ENCODE results near the gene RPL32.

The RPL32 gene

DNA sequence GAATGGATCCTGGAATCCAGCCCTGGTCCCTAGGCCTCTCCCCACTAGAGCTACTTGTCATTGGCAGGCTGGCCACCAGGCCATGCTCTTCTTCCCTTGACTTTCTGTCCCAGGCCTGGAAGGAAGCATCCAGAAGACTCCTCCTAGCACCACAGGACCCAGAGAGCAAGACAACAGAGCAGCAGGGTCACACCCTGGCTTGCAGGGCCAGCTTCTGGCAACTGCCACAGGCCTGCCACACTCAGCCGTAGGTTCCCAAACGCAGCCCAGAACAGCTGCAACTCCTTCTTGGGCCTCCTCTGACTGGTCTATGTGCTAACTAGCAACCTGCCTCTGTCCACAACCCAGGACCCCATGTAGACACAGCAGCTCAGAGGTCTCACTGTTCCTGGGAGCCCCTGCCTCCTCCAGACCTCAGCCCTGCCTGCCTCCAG lies 36.8 kb upstream of the RPL32 start:
- Histone ChIP-seq H3K4me1 (ENCODE audit: control insufficient read depth, insufficient read depth, low read length) (no peaks in the 10 kb centered on the region), H3K27ac (ENCODE audit: low read depth, low read length) (no peak overlapping the region), H3K4me3 (ENCODE audit: low read length) (no peak overlapping the region), H3K36me3 (ENCODE audit: control insufficient read depth, insufficient read depth, low read length) (no peaks in the 10 kb centered on the region), H3K27me3 (ENCODE audit: control insufficient read depth, insufficient read depth, low read length) (no peaks in the 10 kb centered on the region), H3K9ac (ENCODE audit: low read length) (no peak overlapping the region)

DNA sequence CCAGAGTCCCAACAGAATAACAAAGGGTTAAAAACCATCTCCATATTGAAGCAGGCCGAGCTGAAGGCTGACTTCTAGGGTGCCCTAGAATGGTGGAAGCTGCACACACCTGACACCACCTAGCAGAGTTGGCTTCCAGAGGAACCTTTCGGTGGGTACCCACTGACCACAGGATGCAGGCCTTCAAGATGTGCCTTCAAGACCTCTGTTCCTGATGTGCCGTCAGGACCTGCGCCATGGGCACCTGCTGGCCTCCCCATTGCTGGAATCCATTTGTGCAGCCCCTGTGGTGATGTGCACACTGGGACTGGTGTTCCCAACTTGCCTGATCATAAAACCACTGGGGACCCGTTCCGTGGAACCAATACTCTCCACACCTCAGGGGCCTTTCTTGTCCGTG lies 35.7 kb upstream of the RPL32 start:
- Histone ChIP-seq H3K36me3 (ENCODE audit: control insufficient read depth, insufficient read depth, low read length) (no peaks in the 10 kb centered on the region), H3K4me3 (ENCODE audit: low read length) (no peak overlapping the region), H3K27me3 (ENCODE audit: control insufficient read depth, insufficient read depth, low read length) (no peaks in the 10 kb centered on the region), H3K9ac (ENCODE audit: low read length) (no peak overlapping the region), H3K27ac (ENCODE audit: low read depth, low read length) (no peak overlapping the region), H3K4me1 (ENCODE audit: control insufficient read depth, insufficient read depth, low read length) (no peaks in the 10 kb centered on the region)

DNA sequence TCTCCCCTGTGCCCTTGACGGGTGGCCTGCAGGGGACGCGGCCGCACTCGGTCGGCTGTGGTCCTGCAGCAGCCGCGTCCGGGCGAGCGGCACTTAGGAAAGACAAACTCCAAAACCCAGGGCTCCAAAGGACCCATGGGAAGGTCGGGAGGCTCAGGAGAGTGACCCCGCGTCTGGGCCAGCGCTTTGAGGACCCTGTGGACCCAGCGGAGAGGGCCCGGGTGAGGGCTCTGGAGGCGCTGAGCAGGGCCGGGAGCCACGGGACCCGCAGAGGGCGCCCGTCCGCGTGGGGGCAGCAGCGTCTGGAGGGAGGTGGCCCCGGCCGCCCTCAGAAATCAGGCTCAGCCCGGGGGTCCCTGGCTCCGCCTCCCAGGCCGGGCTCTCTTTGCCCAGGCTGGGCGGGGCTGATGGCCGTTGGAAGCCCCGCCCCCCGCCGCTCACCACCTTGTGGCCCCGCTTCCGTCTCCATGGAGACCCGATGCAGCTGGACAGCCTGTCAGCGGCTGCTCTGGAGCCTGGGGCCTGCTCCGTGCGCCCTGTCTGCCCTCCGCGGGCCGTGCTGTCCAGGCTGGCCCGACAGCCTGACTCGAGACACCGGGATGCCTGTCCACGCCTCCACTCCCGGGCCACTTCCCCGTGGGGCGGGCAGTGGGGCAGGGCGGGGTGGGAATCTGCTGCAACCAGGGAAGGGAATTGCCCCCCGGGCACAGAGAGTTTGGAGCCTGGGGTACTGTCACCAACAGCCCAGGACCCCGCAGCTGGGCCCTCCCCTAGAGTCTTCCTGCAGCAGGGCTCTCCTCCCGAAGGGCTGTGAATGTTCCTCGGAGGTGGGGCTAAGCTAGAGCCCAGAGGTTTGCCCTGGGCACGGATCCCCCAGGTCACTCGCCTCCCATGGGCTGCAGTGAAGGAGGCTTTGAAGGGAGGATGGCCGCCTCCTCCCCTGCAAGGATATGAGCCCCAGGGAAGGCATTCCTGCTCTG lies 34.8 kb upstream of the RPL32 start:
- H3K27ac ChIP-seq (ENCODE audit: low read depth, low read length): no peak overlapping the region
- H3K4me1 ChIP-seq (ENCODE audit: control insufficient read depth, insufficient read depth, low read length): no peaks in the 10 kb centered on the region
- no peaks in the 10 kb centered on the region for H3K27me3 ChIP-seq (ENCODE audit: control insufficient read depth, insufficient read depth, low read length)
- H3K4me3 ChIP-seq (ENCODE audit: low read length): no peak overlapping the region
- no peak overlapping the region for H3K9ac ChIP-seq (ENCODE audit: low read length)
- H3K36me3 ChIP-seq (ENCODE audit: control insufficient read depth, insufficient read depth, low read length): no peaks in the 10 kb centered on the region

DNA sequence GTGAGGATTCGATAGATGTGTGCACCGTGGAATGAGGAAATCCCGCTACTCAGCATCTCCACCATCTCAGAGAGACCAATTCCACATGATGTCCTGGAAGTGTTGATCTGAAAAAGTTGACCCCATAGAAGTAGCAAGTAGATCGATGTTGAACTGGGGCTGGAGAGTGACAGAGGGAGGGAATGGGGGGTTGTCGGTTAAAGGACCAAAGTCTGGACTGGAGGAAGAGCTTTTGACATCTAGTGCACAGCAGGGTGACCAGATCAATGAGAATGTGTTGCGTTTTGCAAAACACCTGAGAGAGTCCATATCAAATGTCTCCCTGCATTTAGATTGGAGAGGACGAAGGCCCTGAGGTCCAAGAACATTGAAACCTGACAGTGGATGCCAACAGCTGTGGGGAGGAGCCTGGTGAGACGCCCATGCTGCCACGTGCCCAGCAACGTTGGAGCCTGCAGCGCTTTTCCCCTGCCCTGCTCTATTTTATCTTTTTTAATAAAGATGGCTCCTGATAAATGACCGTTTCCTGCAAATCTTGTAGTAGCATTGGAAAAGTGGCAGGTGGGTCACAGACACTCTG lies 30.1 kb upstream of the RPL32 start:
- Histone ChIP-seq H3K4me3 (ENCODE audit: low read length) (no peak overlapping the region), H3K36me3 (ENCODE audit: control insufficient read depth, insufficient read depth, low read length) (no peaks in the 10 kb centered on the region)

DNA sequence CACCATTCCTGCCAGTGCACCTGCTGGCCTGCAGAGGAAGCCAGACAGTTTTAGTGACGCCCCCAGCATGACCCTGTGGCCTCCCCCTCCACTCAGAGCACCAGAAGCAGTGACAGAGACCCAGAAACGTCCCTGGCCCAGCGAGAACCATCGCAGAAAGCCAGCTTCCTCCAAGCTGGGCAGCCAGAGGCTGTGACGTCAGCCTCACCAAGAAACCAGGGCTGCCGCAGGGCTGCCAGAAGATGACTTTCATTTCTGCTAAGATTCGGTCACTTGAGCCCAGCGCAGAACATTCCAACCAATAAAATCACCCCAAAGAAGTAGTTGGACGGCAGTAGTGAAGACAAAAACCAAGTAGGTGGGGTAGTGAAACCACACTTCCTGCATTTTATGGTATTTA lies 29.6 kb upstream of the RPL32 start:
- H3K27me3 ChIP-seq (ENCODE audit: control insufficient read depth, insufficient read depth, low read length): peaks cover 2% of the 10 kb centered on the region
- no peak overlapping the region for H3K27ac ChIP-seq (ENCODE audit: low read depth, low read length)
- no peak overlapping the region for H3K4me3 ChIP-seq (ENCODE audit: low read length)

More for the DNA sequence above, 30.1 kb upstream of the RPL32 start:
- Histone ChIP-seq H3K27me3 (ENCODE audit: control insufficient read depth, insufficient read depth, low read length) (peaks cover 2% of the 10 kb centered on the region), H3K4me1 (ENCODE audit: control insufficient read depth, insufficient read depth, low read length) (no peaks in the 10 kb centered on the region), H3K27ac (ENCODE audit: low read depth, low read length) (no peak overlapping the region), H3K9ac (ENCODE audit: low read length) (no peak overlapping the region)

DNA sequence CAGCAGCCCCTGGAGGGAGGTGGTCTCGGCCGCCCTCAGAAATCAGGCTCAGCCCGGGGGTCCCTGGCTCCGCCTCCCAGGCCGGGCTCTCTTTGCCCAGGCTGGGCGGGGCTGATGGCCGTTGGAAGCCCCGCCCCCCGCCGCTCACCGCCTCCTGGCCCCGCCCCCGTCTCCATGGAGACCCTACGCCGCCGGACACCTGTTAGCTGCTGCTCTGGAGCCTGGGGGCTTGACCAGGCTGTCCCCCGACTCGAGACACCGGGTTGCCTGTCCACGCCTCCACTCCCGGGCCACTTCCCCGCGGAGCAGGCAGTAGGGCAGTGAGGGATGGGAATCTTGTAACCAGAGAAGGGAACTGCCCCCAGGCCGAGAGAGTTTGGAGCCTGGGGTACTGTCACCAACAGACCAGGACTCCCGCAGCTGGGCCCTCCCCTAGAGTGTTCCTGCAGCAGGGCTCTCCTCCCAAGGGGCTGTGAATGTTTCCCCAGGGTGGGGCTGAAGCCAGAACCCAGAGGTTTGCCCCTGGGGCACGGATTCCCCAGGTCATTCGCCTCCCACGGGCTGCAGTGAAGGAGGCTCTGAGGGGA lies 27.8 kb upstream of the RPL32 start:
- H3K27ac ChIP-seq (ENCODE audit: low read depth, low read length): no peak overlapping the region
- peak overlapping the region; percentile 32 for H3K4me3 ChIP-seq (ENCODE audit: low read length)
- H3K9ac ChIP-seq (ENCODE audit: low read length): no peak overlapping the region
- peaks cover 2% of the 10 kb centered on the region for H3K27me3 ChIP-seq (ENCODE audit: control insufficient read depth, insufficient read depth, low read length)
- no peaks in the 10 kb centered on the region for H3K36me3 ChIP-seq (ENCODE audit: control insufficient read depth, insufficient read depth, low read length)
- H3K4me1 ChIP-seq (ENCODE audit: control insufficient read depth, insufficient read depth, low read length): no peaks in the 10 kb centered on the region

More for the DNA sequence above, 29.6 kb upstream of the RPL32 start:
- Histone ChIP-seq H3K4me1 (ENCODE audit: control insufficient read depth, insufficient read depth, low read length) (no peaks in the 10 kb centered on the region), H3K36me3 (ENCODE audit: control insufficient read depth, insufficient read depth, low read length) (no peaks in the 10 kb centered on the region), H3K9ac (ENCODE audit: low read length) (no peak overlapping the region)

DNA sequence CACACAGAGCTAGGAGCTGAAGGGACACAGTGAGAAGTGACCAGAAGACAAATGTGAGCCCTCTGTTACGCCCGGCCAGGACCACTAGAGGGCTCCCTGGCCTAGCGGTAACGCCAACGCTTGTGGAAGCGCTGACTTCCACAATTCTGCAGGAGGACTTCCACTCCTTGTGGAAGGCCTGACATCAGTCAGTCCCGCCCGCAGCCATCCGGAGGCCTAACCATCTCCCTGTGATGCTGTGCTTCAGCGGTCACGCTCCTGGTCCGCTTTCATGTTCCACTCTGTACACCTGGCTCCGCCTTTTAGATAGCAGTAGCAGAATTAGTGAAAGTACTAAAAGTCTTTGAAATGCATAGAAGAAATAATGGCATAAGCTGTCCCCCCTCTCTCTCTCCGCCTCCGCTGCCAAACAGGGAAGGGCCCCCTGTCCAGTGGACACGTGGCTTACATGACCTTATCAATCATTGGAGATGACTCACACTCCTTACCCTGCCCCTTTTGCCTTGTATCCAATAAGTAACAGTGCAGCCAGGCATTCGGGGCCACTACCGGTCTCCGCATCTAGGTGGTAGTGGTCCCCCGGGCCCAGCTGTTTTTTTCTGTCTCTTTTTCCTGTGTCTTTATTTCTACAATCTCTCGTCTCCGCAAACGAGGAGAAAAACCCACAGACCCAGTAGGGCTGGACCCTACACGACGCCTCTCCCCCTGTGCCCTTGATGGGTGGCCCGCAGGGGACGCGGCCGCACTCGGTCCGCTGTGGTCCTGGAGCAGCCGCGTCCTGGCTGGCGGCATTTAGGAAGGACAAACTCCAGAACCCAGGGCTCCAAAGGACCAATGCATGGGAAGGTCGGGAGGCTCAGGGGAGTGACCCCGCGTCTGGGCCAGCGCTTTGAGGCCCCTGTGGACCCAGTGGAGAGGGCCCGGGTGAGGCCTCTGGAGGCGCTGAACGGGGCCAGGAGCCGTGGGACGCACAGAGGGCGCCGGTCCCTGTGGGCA lies 27.0 kb upstream of the RPL32 start:
- peak overlapping the region; percentile 32 for H3K4me3 ChIP-seq (ENCODE audit: low read length)
- no peak overlapping the region for H3K9ac ChIP-seq (ENCODE audit: low read length)
- no peaks in the 10 kb centered on the region for H3K36me3 ChIP-seq (ENCODE audit: control insufficient read depth, insufficient read depth, low read length)
- no peaks in the 10 kb centered on the region for H3K4me1 ChIP-seq (ENCODE audit: control insufficient read depth, insufficient read depth, low read length)
- no peak overlapping the region for H3K27ac ChIP-seq (ENCODE audit: low read depth, low read length)
- peaks cover 2% of the 10 kb centered on the region for H3K27me3 ChIP-seq (ENCODE audit: control insufficient read depth, insufficient read depth, low read length)

DNA sequence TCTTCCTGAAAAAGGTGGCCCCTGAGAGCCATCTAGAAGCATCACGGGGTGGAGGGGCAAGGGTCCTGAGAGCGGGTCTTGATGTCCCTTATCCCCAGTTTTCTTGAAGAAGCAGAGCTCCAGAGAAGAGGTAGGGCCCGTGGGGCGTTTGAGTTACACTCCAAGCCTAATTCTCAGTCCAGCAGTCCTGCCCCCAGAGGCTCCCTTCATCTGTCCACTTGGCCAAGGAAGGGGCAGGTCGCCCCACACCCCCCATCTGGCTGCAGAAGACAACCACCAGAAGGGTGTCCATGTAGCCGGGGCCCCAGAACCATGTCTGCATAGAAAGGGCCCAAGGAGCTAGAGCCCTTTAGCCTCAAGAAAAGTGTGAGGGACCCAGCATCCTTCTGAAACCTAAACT lies 25.5 kb upstream of the RPL32 start:
- no peak overlapping the region for H3K4me3 ChIP-seq (ENCODE audit: low read length)
- H3K9ac ChIP-seq (ENCODE audit: low read length): no peak overlapping the region
- no peak overlapping the region for H3K27ac ChIP-seq (ENCODE audit: low read depth, low read length)
- peaks cover 2% of the 10 kb centered on the region for H3K27me3 ChIP-seq (ENCODE audit: control insufficient read depth, insufficient read depth, low read length)
- H3K4me1 ChIP-seq (ENCODE audit: control insufficient read depth, insufficient read depth, low read length): no peaks in the 10 kb centered on the region
- no peaks in the 10 kb centered on the region for H3K36me3 ChIP-seq (ENCODE audit: control insufficient read depth, insufficient read depth, low read length)

DNA sequence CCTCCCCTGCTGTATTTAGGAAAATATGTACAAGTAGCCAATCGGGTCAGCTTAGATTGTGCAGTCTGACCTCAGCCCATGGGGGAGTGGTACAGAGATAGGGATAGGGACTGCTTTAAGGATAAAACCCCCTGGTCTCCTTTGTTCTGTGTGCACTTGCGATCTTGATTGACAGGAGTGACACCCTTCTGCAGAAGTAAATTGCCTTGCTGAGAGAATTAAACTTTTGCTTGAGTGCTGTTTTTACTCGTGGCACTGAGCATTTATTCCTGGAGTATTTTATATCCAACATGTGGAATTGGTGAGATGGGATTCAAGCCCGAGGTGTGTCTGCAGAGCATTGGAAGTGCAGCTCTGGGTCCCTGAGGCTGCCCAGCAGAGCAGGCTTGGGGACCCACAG lies 23.9 kb upstream of the RPL32 start:
- H3K4me1 ChIP-seq (ENCODE audit: control insufficient read depth, insufficient read depth, low read length): no peaks in the 10 kb centered on the region
- no peaks in the 10 kb centered on the region for H3K36me3 ChIP-seq (ENCODE audit: control insufficient read depth, insufficient read depth, low read length)
- peaks cover 2% of the 10 kb centered on the region for H3K27me3 ChIP-seq (ENCODE audit: control insufficient read depth, insufficient read depth, low read length)

DNA sequence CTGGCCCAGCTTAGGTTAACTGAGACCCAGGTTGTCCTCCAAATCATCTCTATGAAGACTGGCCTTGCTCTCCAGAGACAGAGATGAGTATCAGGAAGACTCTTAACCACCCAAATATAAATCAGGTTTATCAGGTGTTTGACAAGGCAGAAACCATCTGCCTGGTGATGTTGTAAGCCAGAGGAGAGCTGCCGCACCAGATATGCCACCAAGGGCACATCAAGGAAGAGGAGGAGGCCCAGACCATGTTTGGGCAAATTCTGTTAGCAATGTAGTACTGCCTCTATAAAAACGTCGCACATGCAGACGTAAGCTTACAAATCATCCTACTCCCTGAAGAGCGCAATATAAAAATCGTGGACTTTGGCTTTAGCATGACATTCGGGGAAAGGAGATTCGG lies 21.0 kb upstream of the RPL32 start:
- no peaks in the 10 kb centered on the region for H3K4me1 ChIP-seq (ENCODE audit: control insufficient read depth, insufficient read depth, low read length)
- no peak overlapping the region for H3K27ac ChIP-seq (ENCODE audit: low read depth, low read length)
- no peaks in the 10 kb centered on the region for H3K27me3 ChIP-seq (ENCODE audit: control insufficient read depth, insufficient read depth, low read length)
- H3K9ac ChIP-seq (ENCODE audit: low read length): no peak overlapping the region
- H3K36me3 ChIP-seq (ENCODE audit: control insufficient read depth, insufficient read depth, low read length): no peaks in the 10 kb centered on the region
- H3K4me3 ChIP-seq (ENCODE audit: low read length): no peak overlapping the region

More for the DNA sequence above, 23.9 kb upstream of the RPL32 start:
- Histone ChIP-seq H3K9ac (ENCODE audit: low read length) (no peak overlapping the region), H3K4me3 (ENCODE audit: low read length) (no peak overlapping the region), H3K27ac (ENCODE audit: low read depth, low read length) (no peak overlapping the region)

DNA sequence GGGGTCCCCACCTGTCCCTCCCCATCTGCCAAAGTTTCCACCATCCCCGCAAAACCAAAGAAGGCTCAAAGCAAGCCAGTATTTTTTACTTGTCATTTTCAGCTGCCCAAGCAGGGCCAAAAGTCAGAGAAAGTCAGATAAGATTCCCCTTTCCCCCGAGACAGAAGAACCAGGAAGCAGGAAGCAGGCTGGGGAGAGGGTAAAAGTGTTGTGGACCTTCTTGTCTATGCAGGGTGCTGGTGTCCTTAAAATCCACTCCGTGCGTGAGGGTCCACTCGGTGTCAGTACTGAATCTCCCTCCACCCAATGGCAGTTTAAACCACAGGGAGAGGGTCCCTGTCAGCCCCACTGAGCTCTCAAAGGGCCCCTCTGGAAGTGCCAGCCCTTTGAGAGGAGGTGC lies 20.2 kb upstream of the RPL32 start:
- no peaks in the 10 kb centered on the region for H3K36me3 ChIP-seq (ENCODE audit: control insufficient read depth, insufficient read depth, low read length)
- H3K4me3 ChIP-seq (ENCODE audit: low read length): no peak overlapping the region
- no peak overlapping the region for H3K27ac ChIP-seq (ENCODE audit: low read depth, low read length)
- no peaks in the 10 kb centered on the region for H3K27me3 ChIP-seq (ENCODE audit: control insufficient read depth, insufficient read depth, low read length)
- H3K4me1 ChIP-seq (ENCODE audit: control insufficient read depth, insufficient read depth, low read length): no peaks in the 10 kb centered on the region
- H3K9ac ChIP-seq (ENCODE audit: low read length): no peak overlapping the region

DNA sequence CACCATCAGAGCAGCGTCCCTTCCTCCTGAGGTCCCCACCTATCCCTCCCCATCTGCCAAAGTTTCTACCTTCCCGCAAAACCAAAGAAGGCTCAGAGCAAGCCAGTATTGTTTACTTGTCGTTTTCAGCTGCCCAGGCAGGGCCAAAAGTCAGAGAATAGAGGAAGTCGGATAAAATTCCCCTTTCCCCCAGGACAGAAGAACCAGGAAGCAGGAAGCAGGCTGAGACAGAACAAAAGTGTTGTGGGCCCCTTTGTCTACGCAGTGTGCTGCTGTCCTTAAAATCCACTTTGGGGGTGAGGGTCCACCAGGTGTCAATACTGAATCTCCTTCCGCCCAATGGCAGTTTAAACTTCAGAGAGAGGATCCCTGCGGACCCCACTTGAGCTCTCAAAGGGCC lies 18.5 kb upstream of the RPL32 start:
- H3K4me1 ChIP-seq (ENCODE audit: control insufficient read depth, insufficient read depth, low read length): no peaks in the 10 kb centered on the region
- no peak overlapping the region for H3K4me3 ChIP-seq (ENCODE audit: low read length)
- H3K9ac ChIP-seq (ENCODE audit: low read length): no peak overlapping the region
- no peaks in the 10 kb centered on the region for H3K36me3 ChIP-seq (ENCODE audit: control insufficient read depth, insufficient read depth, low read length)
- no peak overlapping the region for H3K27ac ChIP-seq (ENCODE audit: low read depth, low read length)
- H3K27me3 ChIP-seq (ENCODE audit: control insufficient read depth, insufficient read depth, low read length): no peaks in the 10 kb centered on the region

Measured in rectal smooth muscle tissue (tissue), 1 donor.